HG03378 (cell line): ENCODE measurements around the gene ZSWIM7.
"Not testable (repeated sequence)": the region's sequence is repeated elsewhere in the genome, so short reads cannot be mapped to it uniquely, and the experiment has no call there.

Source experiments
- ATAC-seq: cut with Tn5 transposase; IDR thresholded peaks from one replicate; pipeline ENCODE4 v1.9.1; 2021; ENCODE audit warnings: mild to moderate bottlenecking, moderate library complexity; ENCODE audit not compliant: unreplicated experiment

ZSWIM7 gene

GRCh38 chr17:15999974-16000827, 697 bp upstream of the ZSWIM7 start:
- peak; percentile 18 for ATAC-seq

- ATAC-seq, result no peak
Measured at GRCh38 chr17:15998031-15998562, 1.4 kb downstream of the ZSWIM7 start.

GRCh38 chr17:15996322-15996721, 3.2 kb downstream of the ZSWIM7 start:
- no peak for ATAC-seq

GRCh38 chr17:15981646-15982580, 17.6 kb downstream of the ZSWIM7 start:
- no peak for ATAC-seq

- ATAC-seq, result peak; percentile 92
Measured at GRCh38 chr17:15981208-15981607, 18.3 kb downstream of the ZSWIM7 start.

GRCh38 chr17:15979013-15979412, 20.5 kb downstream of the ZSWIM7 start:
- ATAC-seq, result not testable (repeated sequence)

- no peak for ATAC-seq
Measured at GRCh38 chr17:15978606-15979005, 20.9 kb downstream of the ZSWIM7 start.

GRCh38 chr17:15977894-15978293, 21.6 kb downstream of the ZSWIM7 start:
- ATAC-seq, result no peak

GRCh38 chr17:15973834-15974233, 25.7 kb downstream of the ZSWIM7 start:
- ATAC-seq, result no peak

GRCh38 chr17:15973016-15973415, 26.5 kb downstream of the ZSWIM7 start:
- ATAC-seq, result no peak

- ATAC-seq, result no peak
Measured at GRCh38 chr17:15972497-15972951, 27.0 kb downstream of the ZSWIM7 start.

- no peak for ATAC-seq
Measured at GRCh38 chr17:15971882-15972281, 27.6 kb downstream of the ZSWIM7 start.

- ATAC-seq, result no peak
Measured at GRCh38 chr17:15971098-15971678, 28.3 kb downstream of the ZSWIM7 start.

- ATAC-seq, result no peak
Measured at GRCh38 chr17:15970500-15970899, 29.0 kb downstream of the ZSWIM7 start.

GRCh38 chr17:15969463-15969862, 30.0 kb downstream of the ZSWIM7 start:
- ATAC-seq, result no peak

GRCh38 chr17:15967706-15968399, 31.7 kb downstream of the ZSWIM7 start:
- ATAC-seq, result no peak

- ATAC-seq, result no peak
Measured at GRCh38 chr17:15966879-15967248, 32.6 kb downstream of the ZSWIM7 start.

- ATAC-seq, result no peak
Measured at GRCh38 chr17:15966183-15966878, 33.2 kb downstream of the ZSWIM7 start.

- no peak for ATAC-seq
Measured at GRCh38 chr17:15965528-15965927, 34.0 kb downstream of the ZSWIM7 start.

- no peak for ATAC-seq
Measured at GRCh38 chr17:15963670-15964110, 35.8 kb downstream of the ZSWIM7 start.
